HCT116 (cell line): ENCODE measurements around the gene GBP6. TPM values are rescaled to one million over a fixed set of nuclear protein-coding genes. Genes with fewer than 3 reads are reported as not detected.

Experiments used
- ATAC-seq: fragments of 200-7000 bp; cut with Tn5 transposase; 2 replicates; pipeline ENCODE4 v1.9.1; 2020; ENCODE audit warnings: mild to moderate bottlenecking, moderate library complexity
- BruUV-seq: library from RNA; stranded (reverse); fragments of 400-500 nt; replicated peaks from 2 replicates; lab custom pipeline; 2021; lab: Mats Ljungman, UMichigan
- CTCF ChIA-PET: fragments of 300-600 bp; sonication (Branson Sonifier 250); formaldehyde crosslinking; loops from one replicate; lab custom pipeline; 2021; ENCODE audit warnings: antibody characterized with exemption; lab: Charles Lee
- POLR2A ChIA-PET: fragments of 300-600, 350-600 bp; sonication (Branson Sonifier 250); formaldehyde crosslinking; loops from one replicate; lab custom pipeline; 2021; ENCODE audit warnings: antibody characterized with exemption; lab: Charles Lee
- RAD21 ChIA-PET, 2 experiments: fragments of 300-600 bp; sonication (Branson Sonifier 250); formaldehyde crosslinking; loops; one replicate each; lab custom pipeline; 2023; ENCODE audit warnings: low total read pairs in 2 of 2; ENCODE audit not compliant: uncharacterized antibody in 2 of 2, unreplicated experiment in 2 of 2, low non-redundant PET in 1 of 2; lab: Charles Lee
- DNase-seq: peaks from one replicate; pipeline ENCODE4 v3.0.0-alpha.2; 2010; ENCODE audit warnings: low read depth, low spot score
- H2AFZ ChIP-seq: fragments of 200-600 bp; shearing (Covaris generic), sonication (generic); 2 replicates; pipeline ENCODE4 v1.6.1; 2017; ENCODE audit warnings: low read depth, mixed run types, mixed read lengths, antibody characterized with exemption, low read length; ENCODE audit not compliant: poor library complexity, severe bottlenecking
- H3K27ac ChIP-seq: 2 replicates; pipeline ENCODE4 v1.5.1; 2012; ENCODE audit warnings: low read depth, low read length
- H3K27me3 ChIP-seq: fragments of 200-600 bp; sonication (generic); 2 replicates; pipeline ENCODE4 v1.6.1; 2016; ENCODE audit warnings: mixed run types, low read length, mixed read lengths; ENCODE audit not compliant: insufficient read depth
- H3K36me3 ChIP-seq, 2 experiments: fragments of 200-500 bp in 1 of 2; fragments of 200-600 bp in 1 of 2; sonication (Bioruptor generic) in 1 of 2; sonication (generic) in 1 of 2; 2 replicates each; pipeline versions ENCODE4 v1.5.1 to v1.6.1; 2014 to 2016; ENCODE audit warnings: low read length in 2 of 2, inconsistent platforms in 1 of 2, mixed read lengths in 1 of 2, mixed run types in 1 of 2; ENCODE audit not compliant: insufficient read depth in 2 of 2, control insufficient read depth in 1 of 2
- H3K4me1 ChIP-seq, 2 experiments: fragments of 200-600 bp in 1 of 2; sonication (generic) in 1 of 2; 2 replicates each; pipeline versions ENCODE4 v1.5.1 to v1.6.1; 2012 to 2017; ENCODE audit warnings: low read length in 2 of 2, inconsistent platforms in 1 of 2, mild to moderate bottlenecking in 1 of 2, mixed read lengths in 1 of 2, mixed run types in 1 of 2, moderate library complexity in 1 of 2; ENCODE audit not compliant: insufficient read depth in 2 of 2, control insufficient read depth in 1 of 2
- H3K4me2 ChIP-seq: fragments of 200-600 bp; sonication (generic); 2 replicates; pipeline ENCODE4 v1.6.1; 2017; ENCODE audit warnings: mixed run types, low read length, mixed read lengths
- H3K4me3 ChIP-seq, 2 experiments: fragments of 200-600 bp in 1 of 2; sonication (generic) in 1 of 2; replicated peaks in 1 of 2; 2 replicates each; pipeline ENCODE4 v1.5.1; 2011 to 2016; ENCODE audit warnings: low read length in 2 of 2, control low read depth in 1 of 2, low read depth in 1 of 2, mild to moderate bottlenecking in 1 of 2, mixed read lengths in 1 of 2, mixed run types in 1 of 2
- H3K79me2 ChIP-seq: fragments of 200-600 bp; sonication (generic); 2 replicates; pipeline ENCODE4 v1.6.1; 2017; ENCODE audit warnings: mild to moderate bottlenecking, mixed run types, low read length, moderate library complexity, mixed read lengths; ENCODE audit not compliant: insufficient read depth
- H3K9ac ChIP-seq: fragments of 200-600 bp; sonication (generic); 2 replicates; pipeline ENCODE4 v1.6.1; 2016; ENCODE audit warnings: low read length, mixed read lengths
- H3K9me2 ChIP-seq: fragments of 200-600 bp; sonication (generic), shearing (Covaris generic); 2 replicates; pipeline ENCODE4 v1.6.1; 2017; ENCODE audit warnings: mixed run types, mild to moderate bottlenecking, moderate library complexity; ENCODE audit not compliant: insufficient read depth
- H3K9me3 ChIP-seq, 2 experiments: fragments of 200-500 bp in 1 of 2; fragments of 200-600 bp in 1 of 2; sonication (Bioruptor generic) in 1 of 2; sonication (generic) in 1 of 2; 2 replicates each; pipeline ENCODE4 v1.6.1; 2014 to 2017; ENCODE audit warnings: low read length in 2 of 2, mixed read lengths in 2 of 2, inconsistent platforms in 1 of 2, low read depth in 1 of 2, mild to moderate bottlenecking in 1 of 2, mixed run types in 1 of 2, moderate library complexity in 1 of 2; ENCODE audit not compliant: control insufficient read depth in 1 of 2, insufficient read depth in 1 of 2
- H4K20me1 ChIP-seq: fragments of 200-600 bp; sonication (generic), shearing (Covaris generic); 2 replicates; pipeline ENCODE4 v1.6.1; 2017; ENCODE audit warnings: mixed run types, mild to moderate bottlenecking, moderate library complexity; ENCODE audit not compliant: insufficient read depth
- CBX3 ChIP-seq: IDR thresholded peaks from 2 replicates; pipeline ENCODE4 v1.6.1; 2012; ENCODE audit warnings: low read depth
- CTCF ChIP-seq, 3 experiments: fragments of 200-600 bp in 1 of 3; sonication (generic) in 1 of 3; IDR thresholded peaks in 2 of 3; conservative IDR thresholded peaks in 1 of 3; 2 replicates each; pipeline ENCODE4 v1.5.1; 2012 to 2017; ENCODE audit warnings: low read depth in 2 of 3, low read length in 2 of 3, antibody characterized with exemption in 1 of 3, borderline replicate concordance in 1 of 3, control low read depth in 1 of 3, mild to moderate bottlenecking in 1 of 3, mixed read lengths in 1 of 3, mixed run types in 1 of 3, moderate library complexity in 1 of 3; ENCODE audit not compliant: insufficient read depth in 1 of 3
- ELF1 ChIP-seq: IDR thresholded peaks from 2 replicates; pipeline ENCODE4 v1.6.1; 2012; ENCODE audit warnings: low read depth, borderline replicate concordance
- EZH2phosphoT487 ChIP-seq: fragments of 200-600 bp; IDR thresholded peaks from 2 replicates; pipeline ENCODE4 v1.6.1; 2018; ENCODE audit warnings: antibody characterized with exemption, borderline replicate concordance
- POLR2A ChIP-seq: IDR thresholded peaks from 2 replicates; pipeline ENCODE4 v1.7.0; 2011; ENCODE audit warnings: borderline replicate concordance; ENCODE audit not compliant: insufficient read depth, insufficient read length; ENCODE audit errors: extremely low read depth
- YY1 ChIP-seq: IDR thresholded peaks from 2 replicates; pipeline ENCODE4 v1.6.1; 2011; ENCODE audit warnings: low read length, low read depth, moderate library complexity, mild to moderate bottlenecking; ENCODE audit not compliant: insufficient replicate concordance; ENCODE audit errors: extremely low read depth
- ZBTB33 ChIP-seq: IDR thresholded peaks from 2 replicates; pipeline ENCODE4 v1.6.1; 2011; ENCODE audit warnings: mild to moderate bottlenecking, low read length, moderate library complexity; ENCODE audit not compliant: insufficient replicate concordance; ENCODE audit errors: extremely low read depth
- intact Hi-C: fragments of 100-400 bp; cut with micrococcal nuclease; formaldehyde crosslinking; loops from 2 replicates; pipeline ENCODE4 v1.10.0; 2022
- total RNA-seq: library from RNA; stranded (reverse); gene quantifications from one replicate; pipeline ENCODE4 v1.2.1, GENCODE V29; 2021; ENCODE audit not compliant: unreplicated experiment
- TF ChIP-seq, protein P1 (sequence below): IDR thresholded peaks from 2 replicates; pipeline ENCODE4 v1.6.1; 2012; ENCODE audit warnings: low read depth

Gene GBP6
- total RNA-seq, 1 experiment from 2014 or later: not detected

DNA sequence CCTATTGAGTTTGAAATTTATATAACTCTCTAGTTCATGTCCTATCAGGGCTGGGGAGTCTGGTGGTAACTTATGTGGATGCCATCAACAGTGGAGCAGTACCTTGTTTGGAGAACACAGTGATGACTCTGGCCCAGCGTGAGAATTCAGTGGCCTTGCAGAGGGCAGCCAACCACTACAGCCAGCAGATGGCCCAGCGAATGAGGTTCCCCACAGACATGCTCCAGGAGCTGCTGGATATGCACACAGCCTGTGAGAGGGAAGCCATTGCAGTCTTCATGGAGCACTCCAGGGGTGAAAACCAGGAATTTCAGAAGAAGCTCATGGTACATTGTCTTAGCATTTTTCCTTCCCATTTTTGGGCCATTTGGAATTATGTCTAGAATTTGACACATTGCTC, 32.0 kb upstream of the GBP6 start (continued):
- TF ChIP-seq POLR2A: no peak
- TF ChIP-seq ZBTB33: no peak

DNA sequence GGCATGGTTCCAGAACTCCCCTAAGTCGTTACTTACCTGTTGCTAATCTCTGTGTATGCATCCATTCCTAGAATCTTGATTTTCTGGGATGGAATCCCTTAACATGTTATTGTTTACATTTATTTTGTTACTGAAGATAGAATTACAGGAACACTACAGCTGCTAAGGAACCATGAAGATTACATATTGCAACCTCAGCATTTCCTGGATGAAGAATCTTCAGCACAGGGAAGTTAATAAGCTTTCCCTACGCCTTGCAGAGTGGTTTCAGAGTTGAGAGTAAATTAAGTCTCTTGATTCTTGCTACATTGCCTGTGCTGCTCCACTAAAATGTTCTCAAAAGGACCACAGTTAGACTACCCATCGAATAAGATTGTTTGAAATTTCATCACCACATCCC, 31.4 kb upstream of the GBP6 start:
- Histone ChIP-seq H3K9me2 (no peaks in the 10 kb centered on the region), H3K4me2 (no peak overlapping the region), H3K79me2 (no peaks in the 10 kb centered on the region), H3K9me3 (no peaks in the 10 kb centered on the region), H3K27me3 (no peaks in the 10 kb centered on the region), H3K27ac (no peak overlapping the region), H2AFZ (no peak overlapping the region), H3K9ac (no peak overlapping the region), H3K4me3 (no peak overlapping the region)
- no peak for ATAC-seq
- intact Hi-C loops: no loop called here
- DNase-seq: no peak
- CTCF ChIA-PET: no interaction called here
- no TSS peak for BruUV-seq
- POLR2A ChIA-PET: no interaction called here
- TF ChIP-seq, protein P1, sequence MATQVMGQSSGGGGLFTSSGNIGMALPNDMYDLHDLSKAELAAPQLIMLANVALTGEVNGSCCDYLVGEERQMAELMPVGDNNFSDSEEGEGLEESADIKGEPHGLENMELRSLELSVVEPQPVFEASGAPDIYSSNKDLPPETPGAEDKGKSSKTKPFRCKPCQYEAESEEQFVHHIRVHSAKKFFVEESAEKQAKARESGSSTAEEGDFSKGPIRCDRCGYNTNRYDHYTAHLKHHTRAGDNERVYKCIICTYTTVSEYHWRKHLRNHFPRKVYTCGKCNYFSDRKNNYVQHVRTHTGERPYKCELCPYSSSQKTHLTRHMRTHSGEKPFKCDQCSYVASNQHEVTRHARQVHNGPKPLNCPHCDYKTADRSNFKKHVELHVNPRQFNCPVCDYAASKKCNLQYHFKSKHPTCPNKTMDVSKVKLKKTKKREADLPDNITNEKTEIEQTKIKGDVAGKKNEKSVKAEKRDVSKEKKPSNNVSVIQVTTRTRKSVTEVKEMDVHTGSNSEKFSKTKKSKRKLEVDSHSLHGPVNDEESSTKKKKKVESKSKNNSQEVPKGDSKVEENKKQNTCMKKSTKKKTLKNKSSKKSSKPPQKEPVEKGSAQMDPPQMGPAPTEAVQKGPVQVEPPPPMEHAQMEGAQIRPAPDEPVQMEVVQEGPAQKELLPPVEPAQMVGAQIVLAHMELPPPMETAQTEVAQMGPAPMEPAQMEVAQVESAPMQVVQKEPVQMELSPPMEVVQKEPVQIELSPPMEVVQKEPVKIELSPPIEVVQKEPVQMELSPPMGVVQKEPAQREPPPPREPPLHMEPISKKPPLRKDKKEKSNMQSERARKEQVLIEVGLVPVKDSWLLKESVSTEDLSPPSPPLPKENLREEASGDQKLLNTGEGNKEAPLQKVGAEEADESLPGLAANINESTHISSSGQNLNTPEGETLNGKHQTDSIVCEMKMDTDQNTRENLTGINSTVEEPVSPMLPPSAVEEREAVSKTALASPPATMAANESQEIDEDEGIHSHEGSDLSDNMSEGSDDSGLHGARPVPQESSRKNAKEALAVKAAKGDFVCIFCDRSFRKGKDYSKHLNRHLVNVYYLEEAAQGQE: no peak
- no peak for TF ChIP-seq ELF1
- TF ChIP-seq EZH2phosphoT487: no peak
- no peak for TF ChIP-seq CBX3
- TF ChIP-seq CTCF (IDR thresholded peaks at IDR 0.05 in 2 of 3, conservative IDR thresholded peaks at IDR 0.05 in 1 of 3; ENCODE audit: borderline replicate concordance in 1 of 3, insufficient read depth in 1 of 3, low read depth in 2 of 3, low read length in 2 of 3): no peak
- TF ChIP-seq YY1: no peak
- TF ChIP-seq, all 23 proteins: peak for 0
- Histone ChIP-seq H3K36me3 (no peaks in the 10 kb centered on the region), H3K4me1 (no peaks in the 10 kb centered on the region), H4K20me1 (no peaks in the 10 kb centered on the region)
- RAD21 ChIA-PET: no interaction called here
